ENCODE results near the gene ECE1.
"Not testable (repeated sequence)": the region's sequence is repeated elsewhere in the genome, so short reads cannot be mapped to it uniquely, and the experiment has no call there.

ECE1 gene

GRCh38 chr1:21198929-21199328, 91.3 kb downstream of the ECE1 start:
- no peak overlapping the region for H3K27ac ChIP-seq
- no peak for TF ChIP-seq CTCF (conservative IDR thresholded peaks at IDR 0.05)

GRCh38 chr1:21192871-21193270, 97.4 kb downstream of the ECE1 start:
- TF ChIP-seq CTCF (conservative IDR thresholded peaks at IDR 0.05) = no peak
- no peak overlapping the region for H3K27ac ChIP-seq

DNA sequence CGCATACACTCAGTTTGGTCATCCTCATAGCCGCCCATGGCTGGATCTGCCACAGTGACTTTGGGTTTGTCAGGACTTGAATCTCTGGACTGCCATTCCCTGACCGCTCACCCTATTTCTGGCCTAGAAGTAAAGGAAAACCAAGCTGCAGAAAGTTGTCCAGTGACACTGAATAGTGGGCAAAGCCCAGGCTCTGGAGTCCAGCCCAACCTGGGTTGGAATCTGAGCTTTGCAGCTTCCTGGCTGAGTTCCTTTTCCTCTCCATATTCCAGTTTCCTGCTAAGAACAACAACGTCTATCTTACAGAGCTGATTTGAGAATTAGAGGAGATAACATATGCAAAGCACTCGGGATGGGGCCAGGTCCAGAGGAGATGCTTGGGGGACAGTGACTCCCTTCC, 98.0 kb downstream of the ECE1 start:
- no peak for TF ChIP-seq CTCF (conservative IDR thresholded peaks at IDR 0.05)
- no peak overlapping the region for H3K27ac ChIP-seq

DNA sequence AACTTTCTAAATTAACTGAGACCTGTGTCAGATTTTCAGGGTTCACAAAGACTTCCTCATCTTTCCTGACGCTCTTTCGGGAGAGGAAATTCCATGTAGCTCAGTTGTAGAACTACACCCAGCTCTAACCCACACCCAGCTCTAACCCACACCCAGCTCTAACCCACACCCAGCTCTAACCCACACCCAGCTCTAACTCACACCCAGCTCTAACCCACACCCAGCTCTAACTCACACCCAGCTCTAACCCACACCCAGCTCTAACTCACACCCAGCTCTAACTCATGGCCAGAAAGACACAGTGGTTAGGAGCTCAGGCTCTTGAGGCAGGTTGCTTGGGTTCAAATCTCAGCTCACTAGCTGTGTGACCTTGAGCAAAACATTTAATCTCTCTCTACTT, 99.5 kb downstream of the ECE1 start:
- not testable (repeated sequence) for H3K27ac ChIP-seq

DNA sequence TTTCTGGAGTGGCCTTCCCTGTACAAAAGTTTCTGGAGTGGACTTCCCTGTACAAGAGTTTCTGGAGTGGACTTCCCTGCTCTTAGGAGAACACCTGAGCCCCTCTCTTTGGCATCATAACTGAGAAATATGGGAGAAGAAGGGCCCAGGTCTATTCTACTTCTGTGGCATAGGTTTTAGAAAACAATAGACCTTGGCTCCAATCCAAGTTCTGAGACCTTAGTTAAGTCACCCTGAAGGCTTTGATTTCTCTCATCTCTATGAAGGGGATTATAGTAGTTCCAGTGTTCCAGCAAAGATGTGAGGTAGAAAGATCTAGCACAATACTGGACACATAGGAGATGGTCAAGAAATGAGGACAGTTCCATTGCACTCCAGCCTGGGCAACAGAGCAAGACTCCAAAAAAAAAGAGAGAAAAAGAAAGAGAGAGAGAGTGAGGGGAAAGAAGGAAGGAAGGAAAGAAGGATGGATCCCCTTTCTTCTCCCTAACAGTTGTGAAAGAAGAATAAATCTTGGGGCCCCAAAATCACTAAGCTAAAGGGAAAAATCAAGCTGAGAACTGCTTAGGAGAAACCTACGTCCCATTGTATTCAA, 100.3 kb downstream of the ECE1 start:
- no peak overlapping the region for H3K27ac ChIP-seq
- TF ChIP-seq CTCF (conservative IDR thresholded peaks at IDR 0.05) = no peak

- H3K27ac ChIP-seq = no peak overlapping the region
- no peak for TF ChIP-seq CTCF (conservative IDR thresholded peaks at IDR 0.05)
Measured at GRCh38 chr1:21189421-21189820, 100.8 kb downstream of the ECE1 start.

DNA sequence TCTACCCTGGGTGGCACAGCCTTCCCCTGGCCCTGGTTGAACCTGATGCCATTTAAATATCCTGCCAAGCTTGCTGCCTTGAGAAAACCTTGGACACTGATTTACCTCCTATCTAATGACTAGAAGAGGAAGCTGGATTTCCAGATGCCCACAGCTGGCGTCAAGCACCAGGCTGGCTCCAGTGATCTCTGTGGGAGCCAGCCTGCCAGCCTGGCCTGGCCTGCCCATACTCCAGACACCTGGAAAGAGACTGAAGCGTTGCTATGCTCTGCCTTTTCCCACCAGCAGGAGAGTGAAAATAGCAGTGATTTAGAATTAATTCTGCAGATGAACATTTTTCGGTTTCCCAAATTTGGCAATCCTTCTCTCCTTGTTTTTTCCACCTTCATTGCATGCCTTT, 102.0 kb downstream of the ECE1 start:
- H3K27ac ChIP-seq = no peak overlapping the region
- no peak for TF ChIP-seq CTCF (conservative IDR thresholded peaks at IDR 0.05)

GRCh38 chr1:21185221-21185731, 105.0 kb downstream of the ECE1 start:
- no peak overlapping the region for H3K27ac ChIP-seq
- TF ChIP-seq CTCF (conservative IDR thresholded peaks at IDR 0.05) = no peak

Data from VCaP (cell line).